Measurements from ENCODE around the gene UHRF1.

The UHRF1 gene

DNA sequence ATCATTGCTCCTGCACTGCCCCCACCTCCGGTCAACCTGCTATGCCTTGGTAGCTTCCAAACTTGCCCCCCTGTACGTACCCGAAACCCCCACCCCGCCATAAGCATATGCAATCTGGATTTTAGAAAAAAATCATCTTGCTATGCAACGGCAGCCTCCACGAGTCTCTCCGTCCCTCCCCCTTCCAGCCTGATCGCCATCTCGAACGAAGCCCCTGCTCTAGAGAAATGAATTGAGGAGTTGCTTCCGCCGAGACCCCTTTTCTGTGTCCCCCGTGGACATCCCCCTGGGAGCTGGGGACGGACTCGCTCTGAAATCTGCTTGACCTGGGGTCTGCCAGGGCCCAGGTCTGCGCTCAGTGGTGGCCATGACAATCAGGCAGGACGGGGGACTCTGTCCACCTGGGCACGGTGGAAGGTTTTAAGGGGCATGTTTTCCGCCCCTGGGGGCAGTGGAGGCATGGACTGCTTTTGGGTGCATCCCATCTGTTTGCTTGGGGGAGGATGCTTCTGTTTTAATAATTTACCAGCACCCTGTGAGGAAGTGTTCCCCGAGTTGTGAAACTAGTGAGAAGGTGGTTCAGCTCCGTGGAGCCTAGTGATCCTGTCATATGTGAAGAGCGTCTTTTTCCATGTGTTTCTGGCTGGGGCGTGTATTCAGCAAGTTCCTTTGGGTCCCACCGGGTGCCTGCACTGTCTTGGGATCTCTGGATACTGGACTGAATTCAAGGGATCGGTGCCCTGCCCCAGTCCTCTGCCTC lies 60.7 kb downstream of the UHRF1 start:
- peaks cover 29% of the 10 kb centered on the region for H3F3A ChIP-seq (ENCODE audit: control insufficient read depth, insufficient read depth)
- no peaks in the 10 kb centered on the region for H3K9me3 ChIP-seq (ENCODE audit: control insufficient read depth, insufficient read depth, low read length)
- TF ChIP-seq EZH2phosphoT487 (IDR thresholded peaks at IDR 0.05; ENCODE audit: borderline replicate concordance, low read length), result no peak
- TF ChIP-seq CTCF (IDR thresholded peaks at IDR 0.05; ENCODE audit: low read depth, low read length, poor library complexity, severe bottlenecking), result no peak
- no peaks in the 10 kb centered on the region for H3K27me3 ChIP-seq (ENCODE audit: control insufficient read depth, low read length)
- H3K4me3 ChIP-seq (ENCODE audit: low read length), result peak overlapping the region; percentile 86
- peaks cover 10% of the 10 kb centered on the region for H3K36me3 ChIP-seq (ENCODE audit: control insufficient read depth, low read length)
- H3K4me2 ChIP-seq (ENCODE audit: low read length), result peak overlapping the region; percentile 96
- H3K9me2 ChIP-seq (replicated peaks; ENCODE audit: control insufficient read depth, low read length), result no peaks in the 10 kb centered on the region
- H4K20me1 ChIP-seq (ENCODE audit: control insufficient read depth, insufficient read depth, low read depth, low read length), result peaks cover 27% of the 10 kb centered on the region
- H3K4me1 ChIP-seq (ENCODE audit: control insufficient read depth, low read length), result peaks cover 53% of the 10 kb centered on the region
- no peak overlapping the region for H3K27ac ChIP-seq (ENCODE audit: low read depth, low read length)
- H3K79me2 ChIP-seq (ENCODE audit: control insufficient read depth, low read length), result peaks cover 51% of the 10 kb centered on the region

GRCh38 chr19:4970558-4971423 lies 61.5 kb downstream of the UHRF1 start:
- no peak overlapping the region for H3K27ac ChIP-seq (ENCODE audit: low read depth, low read length)
- no peaks in the 10 kb centered on the region for H3K9me3 ChIP-seq (ENCODE audit: control insufficient read depth, insufficient read depth, low read length)
- no peaks in the 10 kb centered on the region for H3K9me2 ChIP-seq (replicated peaks; ENCODE audit: control insufficient read depth, low read length)
- peak overlapping the region; percentile 86 for H3K4me3 ChIP-seq (ENCODE audit: low read length)
- H3K4me1 ChIP-seq (ENCODE audit: control insufficient read depth, low read length), result peaks cover 50% of the 10 kb centered on the region
- peak overlapping the region; percentile 96 for H3K4me2 ChIP-seq (ENCODE audit: low read length)
- no peaks in the 10 kb centered on the region for H3K27me3 ChIP-seq (ENCODE audit: control insufficient read depth, low read length)
- peaks cover 4% of the 10 kb centered on the region for H3K36me3 ChIP-seq (ENCODE audit: control insufficient read depth, low read length)
- peaks cover 22% of the 10 kb centered on the region for H3F3A ChIP-seq (ENCODE audit: control insufficient read depth, insufficient read depth)
- H3K79me2 ChIP-seq (ENCODE audit: control insufficient read depth, low read length), result peaks cover 60% of the 10 kb centered on the region
- TF ChIP-seq EZH2phosphoT487 (IDR thresholded peaks at IDR 0.05; ENCODE audit: borderline replicate concordance, low read length) (no peak), CTCF (IDR thresholded peaks at IDR 0.05; ENCODE audit: low read depth, low read length, poor library complexity, severe bottlenecking) (no peak)
- peaks cover 31% of the 10 kb centered on the region for H4K20me1 ChIP-seq (ENCODE audit: control insufficient read depth, insufficient read depth, low read depth, low read length)

DNA sequence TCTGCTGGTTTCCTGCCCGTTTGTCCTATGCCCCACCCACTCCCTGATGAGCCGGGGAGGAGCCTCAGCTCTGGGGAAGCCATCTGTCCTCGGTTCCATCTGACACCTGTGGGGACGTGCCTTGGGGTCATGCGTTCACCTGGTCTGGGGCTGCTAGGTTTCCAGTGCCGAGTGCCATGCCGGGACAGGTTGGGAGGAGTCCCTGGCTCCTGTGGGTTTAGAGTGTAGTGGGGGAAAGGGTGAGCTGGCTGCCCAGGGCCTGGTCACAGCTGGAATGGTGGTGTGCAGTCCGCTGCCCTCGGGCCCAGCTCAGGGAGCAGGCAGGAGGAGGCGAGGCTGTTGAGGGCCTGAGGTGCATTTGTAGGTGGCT lies 62.1 kb downstream of the UHRF1 start:
- Histone ChIP-seq H3K27ac (ENCODE audit: low read depth, low read length) (no peak overlapping the region), H3K4me2 (ENCODE audit: low read length) (peak overlapping the region; percentile 96), H3K27me3 (ENCODE audit: control insufficient read depth, low read length) (no peaks in the 10 kb centered on the region), H3K4me3 (ENCODE audit: low read length) (peak overlapping the region; percentile 86), H3K9me2 (replicated peaks; ENCODE audit: control insufficient read depth, low read length) (no peaks in the 10 kb centered on the region), H3K9me3 (ENCODE audit: control insufficient read depth, insufficient read depth, low read length) (no peaks in the 10 kb centered on the region), H3K4me1 (ENCODE audit: control insufficient read depth, low read length) (peaks cover 47% of the 10 kb centered on the region), H3F3A (ENCODE audit: control insufficient read depth, insufficient read depth) (peaks cover 16% of the 10 kb centered on the region), H3K79me2 (ENCODE audit: control insufficient read depth, low read length) (peaks cover 63% of the 10 kb centered on the region), H4K20me1 (ENCODE audit: control insufficient read depth, insufficient read depth, low read depth, low read length) (peaks cover 31% of the 10 kb centered on the region), H3K36me3 (ENCODE audit: control insufficient read depth, low read length) (peaks cover under 1% of the 10 kb centered on the region)
- TF ChIP-seq EZH2phosphoT487 (IDR thresholded peaks at IDR 0.05; ENCODE audit: borderline replicate concordance, low read length) (no peak), CTCF (IDR thresholded peaks at IDR 0.05; ENCODE audit: low read depth, low read length, poor library complexity, severe bottlenecking) (no peak)
